Pancreas (tissue), 10 donors: ENCODE data around the gene SLCO2A1. TPM values are rescaled to one million over a fixed set of nuclear protein-coding genes. Genes with fewer than 3 reads are reported as not detected.
A peak's percentile ranks its signal among the peaks of the same experiment; 100 is the strongest.

Source experiments
- ATAC-seq, 4 donors: fragments of 200-7000 bp; cut with Tn5 transposase; one replicate each; pipeline versions ENCODE4 v1.8.0 to v1.9.1; 2020; ENCODE audit warnings: mild to moderate bottlenecking in 4 of 4, moderate library complexity in 4 of 4
- DNase-seq, 6 donors: peaks; one replicate each; pipeline ENCODE4 v3.0.0-alpha.2; 2020
- FAIRE-seq: peaks from 2 replicates; lab custom pipeline; 2012; peaks lifted over from hg19 to GRCh38; lab: Jason Lieb, UNC
- H3K27ac ChIP-seq, 4 donors: fragments of 200-600 bp; sonication (generic); 1 replicate in 3 of 4; 2 replicates in 1 of 4; pipeline versions ENCODE4 v1.5.0 to v1.8.0; 2020
- H3K27me3 ChIP-seq, 4 donors: fragments of 200-600 bp; one replicate each; pipeline ENCODE4 v1.8.0; 2021
- H3K36me3 ChIP-seq, 3 donors: fragments of 200-600 bp; sonication (generic) in 1 of 3; one replicate each; pipeline versions ENCODE4 v1.5.0 to v1.8.0; 2020 to 2021
- H3K4me1 ChIP-seq, 3 donors: fragments of 200-600 bp; one replicate each; pipeline ENCODE4 v1.8.0; 2021
- H3K4me3 ChIP-seq, 4 donors: fragments of 200-600 bp; sonication (generic) in 2 of 4; one replicate each; pipeline versions ENCODE4 v1.5.0 to v1.8.0; 2020 to 2021
- H3K9me3 ChIP-seq, 4 donors: fragments of 200-600 bp; one replicate each; pipeline ENCODE4 v1.8.0; 2021
- WGBS, 2 donors: extraction: QIAGEN DNeasy Blood & Tissue Kit; methylation state at CpG; one replicate each; pipeline ENCODE4 v1.1.7; 2013; 5-methylcytosine and 5-hydroxymethylcytosine counted together
- intact Hi-C, 3 donors: fragments of 100-400 bp; cut with DNase I; formaldehyde crosslinking; loops; one replicate each; pipeline versions ENCODE4 v1.11.1 to v1.14.2; 2022
- polyA plus RNA-seq, 2 donors: library from polyadenylated mRNA; stranded (reverse); fragments of 200-250 nt; gene quantifications; one replicate each; pipeline ENCODE4 v1.2.3, GENCODE V29; 2013
- total RNA-seq, 6 donors: library from RNA; stranded (reverse); fragmentation: NEBNext Ultra II Directional in 4 of 6; extraction: Animal tissue kit (Norgen Biotek cat#: 25700) in 4 of 6; gene quantifications; one replicate each; pipeline versions ENCODE4 v1.2.1 to v1.2.4, GENCODE V29; 2021 to 2023
- TF ChIP-seq, protein P1 (sequence below), 4 donors: fragments of 200-600 bp; sonication (generic) in 3 of 4; IDR thresholded peaks; one replicate each; pipeline versions ENCODE4 v1.5.0 to v1.8.0; 2021; ENCODE audit warnings: antibody characterized with exemption in 4 of 4
- donor health status: healthy with polysubstance abuse.
- donor health status: DM: no; HTN: no; CAD: no; lungs with moderate emphysema.
- donor health status: DM: no; HTN: no; CAD: no.
- donor health status: control.
- donor health status: control.
- donor health status: Bipolar disorder and iron deficiency.
- donor health status: DM: yes; HTN: yes; CAD: no.
- donor health status: DM: no; HTN: no; CAD: no.
- donor health status: DM: no; HTN: no; CAD: no.
- donor health status: DM: yes; HTN: yes; CAD: no.

SLCO2A1 gene
- total and polyA plus RNA-seq, 8 donors = 4.6 to 17.5 (median 10.4) TPM

DNA sequence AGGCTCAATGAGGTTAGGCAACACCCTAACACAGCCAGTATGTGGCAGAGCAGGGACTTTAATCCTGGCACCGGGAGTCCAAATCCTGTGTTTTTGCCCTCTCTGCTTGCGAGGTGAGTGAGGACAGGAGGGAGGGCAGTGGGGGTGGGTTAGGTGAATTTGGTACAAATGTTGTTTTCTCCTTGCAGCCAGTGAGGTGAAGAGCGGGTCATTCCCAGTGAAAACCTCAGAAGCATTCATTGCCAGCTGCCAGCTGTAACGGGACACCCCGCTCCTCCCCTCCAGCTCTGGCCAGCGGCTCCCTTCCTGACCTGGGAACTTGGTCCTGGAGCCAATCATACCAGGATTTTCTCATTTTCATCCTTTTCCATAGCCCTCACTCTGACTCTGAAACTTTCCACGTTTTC lies 88.3 kb downstream of the SLCO2A1 start:
- Histone ChIP-seq H3K4me1 (peaks cover 0 to 24% (median 3%) of the 10 kb centered on the region in 3 donors), H3K27ac (no peak overlapping the region), H3K4me3 (no peak overlapping the region), H3K9me3 (no peaks in the 10 kb centered on the region), H3K27me3 (no peaks in the 10 kb centered on the region), H3K36me3 (no peaks in the 10 kb centered on the region)
- ATAC-seq (no peak), DNase-seq (peak in 1 of 6 donors; percentile 29), FAIRE-seq (no peak)
- WGBS, 2 donors = 75 to 81% methylated on average over 7 of the region's 7 CpGs
- TF ChIP-seq, protein P1, sequence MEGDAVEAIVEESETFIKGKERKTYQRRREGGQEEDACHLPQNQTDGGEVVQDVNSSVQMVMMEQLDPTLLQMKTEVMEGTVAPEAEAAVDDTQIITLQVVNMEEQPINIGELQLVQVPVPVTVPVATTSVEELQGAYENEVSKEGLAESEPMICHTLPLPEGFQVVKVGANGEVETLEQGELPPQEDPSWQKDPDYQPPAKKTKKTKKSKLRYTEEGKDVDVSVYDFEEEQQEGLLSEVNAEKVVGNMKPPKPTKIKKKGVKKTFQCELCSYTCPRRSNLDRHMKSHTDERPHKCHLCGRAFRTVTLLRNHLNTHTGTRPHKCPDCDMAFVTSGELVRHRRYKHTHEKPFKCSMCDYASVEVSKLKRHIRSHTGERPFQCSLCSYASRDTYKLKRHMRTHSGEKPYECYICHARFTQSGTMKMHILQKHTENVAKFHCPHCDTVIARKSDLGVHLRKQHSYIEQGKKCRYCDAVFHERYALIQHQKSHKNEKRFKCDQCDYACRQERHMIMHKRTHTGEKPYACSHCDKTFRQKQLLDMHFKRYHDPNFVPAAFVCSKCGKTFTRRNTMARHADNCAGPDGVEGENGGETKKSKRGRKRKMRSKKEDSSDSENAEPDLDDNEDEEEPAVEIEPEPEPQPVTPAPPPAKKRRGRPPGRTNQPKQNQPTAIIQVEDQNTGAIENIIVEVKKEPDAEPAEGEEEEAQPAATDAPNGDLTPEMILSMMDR (IDR thresholded peaks at IDR 0.05) = no peak
- intact Hi-C loops = no loop called here

DNA sequence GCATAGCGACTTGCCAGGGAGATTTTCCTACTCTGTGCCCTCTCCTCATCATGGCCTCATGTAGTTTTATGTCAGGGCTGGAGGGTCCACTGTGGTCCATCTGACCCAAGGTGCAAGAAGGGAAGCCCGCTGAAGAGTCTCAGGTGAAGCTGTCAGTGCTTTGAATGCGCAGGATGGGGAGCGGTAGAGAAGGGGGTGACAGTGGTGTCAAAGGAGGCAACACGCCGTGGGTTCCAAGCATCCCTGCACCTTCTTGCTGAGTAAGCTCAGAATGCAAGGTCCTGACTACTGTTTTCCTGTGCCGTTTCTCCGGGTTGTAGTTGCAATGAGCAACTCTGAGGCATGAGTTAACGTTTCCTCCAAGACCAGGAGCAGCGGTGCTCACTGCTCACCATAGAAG lies 89.2 kb downstream of the SLCO2A1 start:
- H3K27me3 ChIP-seq = no peaks in the 10 kb centered on the region
- H3K27ac ChIP-seq = no peak overlapping the region
- intact Hi-C loops = no loop called here
- TF ChIP-seq, protein P1 (IDR thresholded peaks at IDR 0.05) = no peak
- 81 to 93% methylated on average over 10 of the region's 10 CpGs for WGBS, 2 donors
- DNase-seq (peak in 1 of 6 donors; percentile 21), ATAC-seq (no peak), FAIRE-seq (no peak)
- peaks cover 0 to 24% (median 3%) of the 10 kb centered on the region in 3 donors for H3K4me1 ChIP-seq
- H3K9me3 ChIP-seq = no peaks in the 10 kb centered on the region
- H3K36me3 ChIP-seq = no peaks in the 10 kb centered on the region
- H3K4me3 ChIP-seq = no peak overlapping the region

DNA sequence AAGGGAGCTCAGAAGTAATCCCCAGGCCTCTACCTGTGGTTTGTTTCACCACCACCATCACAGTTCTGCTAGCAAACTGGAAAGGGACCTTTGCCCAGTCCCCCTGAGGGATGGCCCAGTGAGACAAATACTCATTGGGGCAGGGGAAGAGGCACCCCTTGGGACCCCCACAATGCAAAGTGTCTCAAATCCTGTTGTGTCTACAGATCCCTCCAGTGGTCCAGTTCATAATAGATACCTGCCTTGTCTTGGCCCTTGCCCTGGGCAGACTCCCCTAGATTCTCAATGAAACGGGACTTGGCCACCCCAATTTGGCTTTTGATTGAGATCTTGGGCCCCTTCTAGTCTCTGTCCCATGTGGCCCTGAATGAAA lies 90.3 kb downstream of the SLCO2A1 start:
- TF ChIP-seq, protein P1 (IDR thresholded peaks at IDR 0.05) = no peak

DNA sequence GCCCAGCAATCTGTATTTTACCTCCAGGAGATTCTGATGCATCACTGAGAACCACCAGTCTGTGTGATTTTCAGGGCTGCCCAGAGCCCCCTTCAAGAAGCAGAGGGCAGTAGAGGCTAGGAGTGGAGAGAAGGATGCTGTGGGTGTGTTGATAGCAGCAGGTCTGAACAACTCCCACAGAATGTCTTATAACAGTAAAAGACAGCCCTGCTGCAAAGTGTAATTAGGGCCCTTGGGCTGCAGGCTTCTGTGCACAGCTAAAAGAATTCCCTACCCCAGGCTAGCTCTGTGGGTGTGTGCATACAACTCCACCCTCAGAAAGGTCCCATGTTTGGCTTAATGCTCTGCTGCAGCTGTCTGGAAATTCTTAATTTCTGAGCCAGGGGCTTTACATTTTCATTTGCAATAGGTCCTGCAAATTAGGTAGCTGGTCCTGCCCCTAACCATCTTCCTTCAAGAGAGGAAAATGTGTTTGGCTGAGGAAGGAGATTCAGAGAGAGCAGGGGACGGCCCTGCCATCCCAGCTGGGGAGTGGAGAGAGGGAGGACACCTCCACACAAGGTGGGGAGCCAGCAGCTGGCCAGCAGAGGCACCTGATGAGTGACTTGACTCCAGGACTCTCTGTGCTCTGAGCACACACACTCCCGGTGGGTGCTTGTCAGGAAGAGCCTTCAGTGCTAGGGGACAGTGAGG lies 90.8 kb downstream of the SLCO2A1 start:
- no peak for FAIRE-seq
- peaks cover 0 to 12% (median 1%) of the 10 kb centered on the region in 3 donors for H3K4me1 ChIP-seq
- no peaks in the 10 kb centered on the region for H3K36me3 ChIP-seq
- intact Hi-C loops = loop anchor here in 1 of 3 donors (10.0 kb wide), 1 partner anchor 276 kb away; no protein-coding TSS in a partner anchor
- no peak for ATAC-seq
- WGBS, 2 donors = 57 to 63% methylated on average over 2 of the region's 2 CpGs
- no peaks in the 10 kb centered on the region for H3K27me3 ChIP-seq
- TF ChIP-seq, protein P1 (IDR thresholded peaks at IDR 0.05) = no peak
- no peak overlapping the region for H3K27ac ChIP-seq
- DNase-seq = peak in 2 of 6 donors; percentile 28 to 47
- H3K9me3 ChIP-seq = no peaks in the 10 kb centered on the region
- no peak overlapping the region for H3K4me3 ChIP-seq

More for the DNA sequence above, 90.3 kb downstream of the SLCO2A1 start:
- Histone ChIP-seq H3K27ac (no peak overlapping the region), H3K36me3 (no peaks in the 10 kb centered on the region), H3K9me3 (no peaks in the 10 kb centered on the region), H3K4me1 (peaks cover 0 to 17% (median 3%) of the 10 kb centered on the region in 3 donors), H3K4me3 (no peak overlapping the region), H3K27me3 (no peaks in the 10 kb centered on the region)
- DNase-seq = peak in 2 of 6 donors; percentile 13 to 18
- WGBS, 2 donors = 82 to 85% methylated on average over 1 of the region's 1 CpG
- intact Hi-C loops = loop anchor here in 1 of 3 donors (10.0 kb wide), 1 partner anchor 275 kb away; no protein-coding TSS in a partner anchor
- no peak for FAIRE-seq
- ATAC-seq = no peak
